Panc1 (cell line): ENCODE results near the gene CASP3. TPM values are rescaled to one million over a fixed set of nuclear protein-coding genes. Genes with fewer than 3 reads are reported as not detected.

Experiments
- ATAC-seq: fragments of 200-7000 bp; cut with Tn5 transposase; 2 replicates; pipeline ENCODE4 v1.9.1; 2020; ENCODE audit warnings: mild to moderate bottlenecking, moderate library complexity
- BruUV-seq: library from RNA; stranded (reverse); fragments of 400-500 nt; replicated peaks from 2 replicates; lab custom pipeline; 2021; lab: Mats Ljungman, UMichigan
- CTCF ChIA-PET: fragments of 300-600 bp; sonication (Branson Sonifier 250); formaldehyde crosslinking; loops from one replicate; lab custom pipeline; 2022; ENCODE audit warnings: antibody characterized with exemption; lab: Charles Lee
- POLR2A ChIA-PET: fragments of 300-600 bp; sonication (Branson Sonifier 250); formaldehyde crosslinking; loops from one replicate; lab custom pipeline; 2022; ENCODE audit warnings: antibody characterized with exemption; lab: Charles Lee
- DNase-seq: peaks from one replicate; pipeline ENCODE4 v3.0.0-alpha.2; 2010; ENCODE audit warnings: low read depth, low spot score
- H3K27ac ChIP-seq: 2 replicates; pipeline ENCODE4 v1.5.1; 2011; ENCODE audit warnings: mild to moderate bottlenecking, low read length, inconsistent platforms
- H3K27me3 ChIP-seq: fragments of 200-500 bp; sonication (Bioruptor generic); 2 replicates; pipeline ENCODE4 v1.6.0; 2014; ENCODE audit warnings: low read length, inconsistent platforms; ENCODE audit not compliant: control insufficient read depth, insufficient read depth
- H3K36me3 ChIP-seq: fragments of 200-500 bp; sonication (Bioruptor generic); 2 replicates; pipeline ENCODE4 v1.5.1; 2014; ENCODE audit warnings: inconsistent platforms, mild to moderate bottlenecking, low read length, moderate library complexity; ENCODE audit not compliant: control insufficient read depth, insufficient read depth
- H3K4me1 ChIP-seq: 2 replicates; pipeline ENCODE4 v1.5.1; 2011; ENCODE audit warnings: inconsistent platforms, mild to moderate bottlenecking, low read length, moderate library complexity; ENCODE audit not compliant: control insufficient read depth, insufficient read depth
- H3K4me3 ChIP-seq, 2 experiments: 2 replicates each; pipeline ENCODE4 v1.5.1; 2011 to 2012; ENCODE audit warnings: low read depth in 2 of 2, low read length in 2 of 2, mild to moderate bottlenecking in 2 of 2, inconsistent platforms in 1 of 2, moderate library complexity in 1 of 2
- H3K9me3 ChIP-seq: fragments of 200-500 bp; sonication (Bioruptor generic); 2 replicates; pipeline ENCODE4 v1.5.1; 2014; ENCODE audit warnings: low read depth, mild to moderate bottlenecking, inconsistent platforms, low read length, moderate library complexity; ENCODE audit not compliant: control insufficient read depth, insufficient read depth
- CTCF ChIP-seq: fragments of 450-650 bp; IDR thresholded peaks from 2 replicates; pipeline ENCODE4 v1.5.1; 2017; ENCODE audit warnings: mild to moderate bottlenecking
- POLR2AphosphoS5 ChIP-seq: IDR thresholded peaks from 2 replicates; pipeline ENCODE4 v1.6.1; 2012; ENCODE audit warnings: mild to moderate bottlenecking, low read depth, low read length, moderate library complexity
- REST ChIP-seq, 2 experiments: IDR thresholded peaks; 2 replicates each; pipeline ENCODE4 v1.6.1; 2011 to 2012; ENCODE audit warnings: low read depth in 2 of 2, control low read depth in 1 of 2, low read length in 1 of 2, mild to moderate bottlenecking in 1 of 2, moderate library complexity in 1 of 2; ENCODE audit not compliant: insufficient read depth in 1 of 2
- SIN3A ChIP-seq: IDR thresholded peaks from 2 replicates; pipeline ENCODE4 v1.6.1; 2012; ENCODE audit warnings: low read depth, mild to moderate bottlenecking, low read length, moderate library complexity, borderline replicate concordance; ENCODE audit not compliant: insufficient read depth
- TCF7L2 ChIP-seq: IDR thresholded peaks from 2 replicates; pipeline ENCODE4 v1.6.1; 2011; ENCODE audit warnings: mild to moderate bottlenecking, low read depth, low read length, inconsistent platforms
- in situ Hi-C: cut with HindIII; loops from 2 replicates; pipeline ENCODE4 v1.10.0; 2016; ENCODE audit warnings: low sequenced_read_pairs, low pct_unique_long_range_greater_than_20kb
- intact Hi-C: fragments of 100-400 bp; cut with micrococcal nuclease; formaldehyde crosslinking; loops from one replicate; pipeline ENCODE4 v1.10.0; 2022; ENCODE audit not compliant: unreplicated experiment
- total RNA-seq: library from RNA; stranded (reverse); gene quantifications from one replicate; pipeline ENCODE4 v1.2.1, GENCODE V29; 2021; ENCODE audit not compliant: unreplicated experiment

CASP3 gene
- total RNA-seq, 1 experiment from 2014 or later: 24.3 TPM

GRCh38 chr4:184648054-184648312 lies 1.3 kb downstream of the CASP3 start:
- ChIA-PET CTCF (no interaction called here), POLR2A (no interaction called here)
- no peaks in the 10 kb centered on the region; the same call in 1 of the 2 replicates for H3K36me3 ChIP-seq
- TF ChIP-seq POLR2AphosphoS5 (no peak), REST (IDR thresholded peaks at IDR 0.05; ENCODE audit: insufficient read depth in 1 of 2, low read depth in 2 of 2, low read length in 1 of 2) (no peak), CTCF (no peak), SIN3A (no peak), TCF7L2 (no peak)
- H3K27ac ChIP-seq: peak overlapping the region; percentile 77
- in situ Hi-C loops (no loop called here), intact Hi-C loops (no loop called here)
- peaks cover 12% of the 10 kb centered on the region for H3K4me1 ChIP-seq
- DNase-seq (no peak), ATAC-seq (no peak)
- H3K27me3 ChIP-seq: no peaks in the 10 kb centered on the region
- peak overlapping the region; percentile 69 to 71 for H3K4me3 ChIP-seq
- BruUV-seq: no TSS peak
- no peaks in the 10 kb centered on the region for H3K9me3 ChIP-seq

- CTCF ChIA-PET: no interaction called here
- Histone ChIP-seq H3K27ac (peak overlapping the region; percentile 77), H3K27me3 (no peaks in the 10 kb centered on the region), H3K4me3 (peak overlapping the region; percentile 69 to 71), H3K36me3 (no peaks in the 10 kb centered on the region; the same call in 1 of the 2 replicates), H3K4me1 (peaks cover 12% of the 10 kb centered on the region), H3K9me3 (no peaks in the 10 kb centered on the region)
- no TSS peak for BruUV-seq
- intact Hi-C loops (no loop called here), in situ Hi-C loops (no loop called here)
- no peak for DNase-seq
- no peak for TF ChIP-seq REST (IDR thresholded peaks at IDR 0.05; ENCODE audit: insufficient read depth in 1 of 2, low read depth in 2 of 2, low read length in 1 of 2)
- TF ChIP-seq CTCF: no peak
- no peak for TF ChIP-seq POLR2AphosphoS5
- no peak for TF ChIP-seq SIN3A
- no peak for TF ChIP-seq TCF7L2
- ATAC-seq: no peak
- POLR2A ChIA-PET: no interaction called here
These were observed 1.8 kb downstream of the CASP3 start for GRCh38 chr4:184647266-184648053.
